T-helper 1 cell treated with Interleukin-12 subunit alpha and Interleukin-12 subunit beta and Interleukin-4 antibody, amounts not matched to agents 30 μg/mL and 1 μg/mL, for 36 hours (primary cell): ENCODE data around the gene CFAP206.

Experiments used
- H3K27ac Mint-ChIP-seq: one replicate; pipeline ENCODE4 v1.8.0; 2021; ENCODE audit warnings: mild to moderate bottlenecking, mixed read lengths
- H3K27me3 Mint-ChIP-seq: one replicate; pipeline ENCODE4 v1.8.0; 2021; ENCODE audit warnings: low read depth, mixed read lengths
- H3K36me3 Mint-ChIP-seq: one replicate; pipeline ENCODE4 v1.8.0; 2021; ENCODE audit warnings: low read depth, mixed read lengths
- H3K4me1 Mint-ChIP-seq: one replicate; pipeline ENCODE4 v1.8.0; 2021; ENCODE audit warnings: low read depth, mixed read lengths
- H3K4me3 Mint-ChIP-seq: one replicate; pipeline ENCODE4 v1.8.0; 2021; ENCODE audit warnings: mild to moderate bottlenecking, moderate library complexity, mixed read lengths
- H3K9me3 Mint-ChIP-seq: one replicate; pipeline ENCODE4 v1.8.0; 2021; ENCODE audit warnings: mixed read lengths

Gene CFAP206, protein sequence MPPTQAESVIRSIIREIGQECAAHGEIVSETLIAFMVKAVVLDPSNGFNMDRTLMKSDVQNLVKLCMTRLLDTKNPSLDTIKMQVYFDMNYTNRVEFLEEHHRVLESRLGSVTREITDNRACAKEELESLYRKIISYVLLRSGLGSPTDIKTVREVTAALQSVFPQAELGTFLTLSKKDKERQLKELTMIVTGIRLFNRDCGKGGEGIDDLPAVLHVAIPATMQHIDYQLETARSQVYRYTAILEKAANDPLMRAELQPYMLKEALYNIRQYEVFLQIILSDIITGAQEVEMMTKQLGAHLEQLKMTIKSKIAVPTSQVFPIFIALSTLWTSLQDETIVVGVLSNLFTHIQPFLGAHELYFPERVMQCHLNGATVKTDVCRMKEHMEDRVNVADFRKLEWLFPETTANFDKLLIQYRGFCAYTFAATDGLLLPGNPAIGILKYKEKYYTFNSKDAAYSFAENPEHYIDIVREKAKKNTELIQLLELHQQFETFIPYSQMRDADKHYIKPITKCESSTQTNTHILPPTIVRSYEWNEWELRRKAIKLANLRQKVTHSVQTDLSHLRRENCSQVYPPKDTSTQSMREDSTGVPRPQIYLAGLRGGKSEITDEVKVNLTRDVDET

DNA sequence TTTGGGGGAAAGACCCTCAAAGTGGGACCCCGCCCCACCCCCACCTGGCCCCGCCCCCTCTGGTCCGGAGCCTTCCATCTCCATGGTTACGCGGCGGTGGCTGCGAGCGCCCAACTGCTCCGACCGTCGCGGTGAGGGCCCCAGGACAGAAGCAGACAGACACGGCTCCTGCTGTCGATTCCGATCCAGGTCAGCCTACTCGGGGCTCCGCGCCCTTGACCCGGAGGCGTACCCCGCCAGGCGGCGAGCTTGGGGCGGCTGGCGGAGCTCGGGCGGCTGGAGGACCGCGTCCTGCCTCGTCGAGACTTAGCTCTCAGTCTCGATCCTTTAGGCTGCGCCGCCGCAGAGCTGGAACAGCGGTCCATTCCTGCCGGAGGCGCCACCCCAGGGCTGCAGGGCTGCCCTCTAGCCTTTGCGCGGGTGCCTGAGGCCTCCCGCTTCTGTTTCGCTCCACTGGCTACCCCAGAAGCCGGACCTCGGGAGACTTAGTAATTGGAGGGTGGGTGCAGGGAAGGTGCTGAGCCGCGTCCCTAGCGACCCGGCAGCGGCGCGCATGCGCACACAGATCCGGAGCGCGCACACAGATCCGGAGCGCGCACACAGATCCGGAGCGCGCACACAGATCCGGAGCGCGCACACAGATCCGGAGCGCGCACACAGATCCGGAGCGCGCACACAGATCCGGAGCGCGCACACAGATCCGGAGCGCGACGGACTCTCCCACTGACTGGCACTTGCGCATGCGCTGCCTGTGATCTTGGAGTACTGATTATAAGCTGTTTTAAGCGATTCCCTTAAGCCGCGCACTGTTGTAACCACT lies at the start of gene CFAP206:
TSS of gene CFAP206 (plus strand) at position 72 of the 820 bp plus-strand sequence. CDS start 1,868 bp downstream, outside the sequence.
- no peaks in the 10 kb centered on the region for H3K36me3 Mint-ChIP-seq
- H3K27ac Mint-ChIP-seq = peak within 1 kb of the TSS; percentile 55
- no peaks in the 10 kb centered on the region for H3K9me3 Mint-ChIP-seq
- H3K4me3 Mint-ChIP-seq = peak within 1 kb of the TSS; percentile 87
- peaks cover 43% of the 10 kb centered on the region for H3K27me3 Mint-ChIP-seq
- H3K4me1 Mint-ChIP-seq = peaks cover 7% of the 10 kb centered on the region

GRCh38 chr6:87364602-87365252 lies 43.0 kb upstream of the CFAP206 start:
- Mint-ChIP-seq H3K27me3 (no peaks in the 10 kb centered on the region), H3K9me3 (peaks cover 15% of the 10 kb centered on the region), H3K4me3 (no peak overlapping the region), H3K27ac (no peak overlapping the region), H3K4me1 (no peaks in the 10 kb centered on the region), H3K36me3 (peaks cover 4% of the 10 kb centered on the region)

GRCh38 chr6:87366072-87366827 lies 41.5 kb upstream of the CFAP206 start:
- no peak overlapping the region for H3K4me3 Mint-ChIP-seq
- H3K4me1 Mint-ChIP-seq = no peaks in the 10 kb centered on the region
- peaks cover 17% of the 10 kb centered on the region for H3K9me3 Mint-ChIP-seq
- H3K27ac Mint-ChIP-seq = no peak overlapping the region
- H3K27me3 Mint-ChIP-seq = no peaks in the 10 kb centered on the region
- H3K36me3 Mint-ChIP-seq = peaks cover 4% of the 10 kb centered on the region

DNA sequence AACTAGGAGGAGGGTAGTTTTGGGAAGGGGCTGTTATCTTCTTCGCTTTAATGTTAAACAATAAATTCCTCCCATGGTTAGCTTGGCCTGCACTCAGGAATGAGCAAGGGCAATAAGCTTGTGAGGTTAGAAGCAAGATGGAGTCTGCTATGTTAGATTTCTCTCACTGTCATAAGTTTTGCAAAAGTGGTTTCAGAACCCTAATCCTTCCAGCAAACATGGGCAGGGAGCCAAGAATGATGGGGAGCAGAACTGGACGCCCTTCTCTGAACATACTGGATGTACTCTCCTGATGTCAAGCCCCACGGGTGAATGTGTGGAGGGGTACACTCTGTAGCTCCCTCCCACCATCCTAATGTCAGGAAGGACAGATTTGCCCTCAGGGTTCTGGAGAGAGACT lies 40.9 kb upstream of the CFAP206 start:
- peaks cover 17% of the 10 kb centered on the region for H3K9me3 Mint-ChIP-seq
- peaks cover 4% of the 10 kb centered on the region for H3K36me3 Mint-ChIP-seq
- no peak overlapping the region for H3K27ac Mint-ChIP-seq
- no peak overlapping the region for H3K4me3 Mint-ChIP-seq
- no peaks in the 10 kb centered on the region for H3K4me1 Mint-ChIP-seq
- H3K27me3 Mint-ChIP-seq = no peaks in the 10 kb centered on the region

- no peaks in the 10 kb centered on the region for H3K4me1 Mint-ChIP-seq
- peaks cover 3% of the 10 kb centered on the region for H3K9me3 Mint-ChIP-seq
- no peaks in the 10 kb centered on the region for H3K27me3 Mint-ChIP-seq
- no peak overlapping the region for H3K4me3 Mint-ChIP-seq
- no peak overlapping the region for H3K27ac Mint-ChIP-seq
- no peaks in the 10 kb centered on the region for H3K36me3 Mint-ChIP-seq
Measured at GRCh38 chr6:87373377-87373776, 34.4 kb upstream of the CFAP206 start.

DNA sequence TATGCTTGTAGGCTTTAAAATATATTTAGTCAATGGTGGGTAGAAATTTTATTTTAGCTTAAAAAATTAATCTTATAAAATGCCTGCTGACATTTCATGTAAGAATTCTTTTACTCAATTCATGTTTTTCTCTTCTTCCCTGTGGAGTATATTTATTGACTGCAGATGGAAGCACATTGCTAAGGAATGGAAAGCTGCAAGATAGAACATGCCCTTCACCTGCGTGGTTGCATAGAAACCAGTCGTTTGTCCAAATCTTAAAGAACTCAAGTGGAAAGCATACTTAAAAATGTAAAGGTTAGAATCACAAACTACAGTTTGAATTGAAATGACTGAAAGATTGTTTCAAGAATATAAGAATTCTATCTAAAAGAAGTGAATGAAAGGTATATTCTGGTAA lies 32.5 kb upstream of the CFAP206 start:
- Mint-ChIP-seq H3K9me3 (no peaks in the 10 kb centered on the region), H3K27me3 (no peaks in the 10 kb centered on the region), H3K36me3 (no peaks in the 10 kb centered on the region), H3K4me1 (peaks cover 4% of the 10 kb centered on the region), H3K27ac (no peak overlapping the region), H3K4me3 (no peak overlapping the region)

DNA sequence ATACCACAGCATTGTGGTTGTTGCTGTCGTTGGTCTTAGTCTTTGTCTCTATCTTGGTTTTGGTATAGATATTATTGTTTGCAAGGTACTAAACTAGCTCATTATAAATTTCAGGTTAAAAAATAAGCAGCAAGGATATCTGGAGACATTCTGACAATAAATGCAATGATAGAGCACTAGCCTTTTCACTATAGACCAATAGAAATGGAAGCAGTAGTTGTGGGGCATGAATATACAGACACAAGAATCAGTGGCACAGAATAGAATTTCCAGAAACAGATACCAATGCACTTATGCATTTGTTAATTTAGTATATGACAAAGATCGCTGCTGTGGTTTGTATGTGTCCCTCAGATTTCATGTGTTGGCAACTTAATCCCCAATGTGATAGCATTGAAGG lies 31.1 kb upstream of the CFAP206 start:
- no peak overlapping the region for H3K4me3 Mint-ChIP-seq

GRCh38 chr6:87378947-87379346 lies 28.8 kb upstream of the CFAP206 start:
- Mint-ChIP-seq H3K4me1 (peaks cover 4% of the 10 kb centered on the region), H3K36me3 (no peaks in the 10 kb centered on the region), H3K4me3 (no peak overlapping the region), H3K9me3 (no peaks in the 10 kb centered on the region), H3K27me3 (no peaks in the 10 kb centered on the region), H3K27ac (peak overlapping the region; percentile 17)

More for the DNA sequence above, 31.1 kb upstream of the CFAP206 start:
- H3K27me3 Mint-ChIP-seq = no peaks in the 10 kb centered on the region
- no peak overlapping the region for H3K27ac Mint-ChIP-seq
- no peaks in the 10 kb centered on the region for H3K36me3 Mint-ChIP-seq
- no peaks in the 10 kb centered on the region for H3K9me3 Mint-ChIP-seq
- H3K4me1 Mint-ChIP-seq = peaks cover 4% of the 10 kb centered on the region

GRCh38 chr6:87382861-87383260 lies 24.9 kb upstream of the CFAP206 start:
- H3K9me3 Mint-ChIP-seq = no peaks in the 10 kb centered on the region
- no peak overlapping the region for H3K27ac Mint-ChIP-seq
- no peaks in the 10 kb centered on the region for H3K27me3 Mint-ChIP-seq
- H3K36me3 Mint-ChIP-seq = no peaks in the 10 kb centered on the region
- H3K4me1 Mint-ChIP-seq = peaks cover 4% of the 10 kb centered on the region
- H3K4me3 Mint-ChIP-seq = no peak overlapping the region

GRCh38 chr6:87384038-87384437 lies 23.7 kb upstream of the CFAP206 start:
- Mint-ChIP-seq H3K4me1 (peaks cover 2% of the 10 kb centered on the region), H3K27ac (no peak overlapping the region), H3K27me3 (no peaks in the 10 kb centered on the region), H3K36me3 (no peaks in the 10 kb centered on the region), H3K9me3 (no peaks in the 10 kb centered on the region), H3K4me3 (no peak overlapping the region)

DNA sequence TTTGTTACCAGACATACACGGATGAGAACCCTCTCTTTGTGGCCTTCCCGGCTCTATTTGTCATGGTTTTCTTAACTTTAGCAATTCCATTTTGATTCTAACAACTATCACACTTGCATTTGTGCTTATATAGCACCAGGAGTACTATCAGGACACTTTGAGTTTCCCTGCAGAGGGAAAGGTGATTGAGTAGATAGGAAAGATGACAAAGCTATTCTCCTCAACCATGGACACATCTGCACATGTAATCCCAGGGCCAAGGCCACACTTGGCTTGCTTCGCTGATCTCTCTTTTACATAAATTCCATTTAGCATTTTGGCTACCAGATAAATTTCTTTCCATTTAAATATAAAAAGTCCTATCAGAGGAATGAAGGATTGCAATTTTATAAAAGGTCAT lies 23.3 kb upstream of the CFAP206 start:
- no peak overlapping the region for H3K4me3 Mint-ChIP-seq
- no peak overlapping the region for H3K27ac Mint-ChIP-seq
- H3K27me3 Mint-ChIP-seq = no peaks in the 10 kb centered on the region
- no peaks in the 10 kb centered on the region for H3K36me3 Mint-ChIP-seq
- H3K9me3 Mint-ChIP-seq = no peaks in the 10 kb centered on the region
- H3K4me1 Mint-ChIP-seq = no peaks in the 10 kb centered on the region

DNA sequence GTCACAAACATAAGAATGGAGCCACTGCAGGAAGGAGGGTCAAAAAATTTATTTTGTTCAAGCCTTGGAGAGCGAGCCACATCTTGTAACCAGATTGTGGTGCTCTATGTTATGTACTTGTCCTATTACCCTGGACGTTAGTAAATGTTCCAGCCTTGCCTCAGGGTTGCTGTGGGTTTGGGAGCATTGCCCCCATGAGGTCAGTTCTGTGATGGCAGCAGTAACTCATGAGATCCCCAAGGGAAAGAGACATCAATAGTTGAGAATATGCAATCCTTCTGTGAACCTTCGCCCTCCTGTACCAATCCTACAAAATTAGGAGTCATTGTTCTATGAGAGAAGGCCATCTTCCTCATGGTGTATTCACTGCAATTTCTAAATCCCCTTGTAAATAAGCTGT lies 16.4 kb upstream of the CFAP206 start:
- no peaks in the 10 kb centered on the region for H3K4me1 Mint-ChIP-seq
- H3K27me3 Mint-ChIP-seq = no peaks in the 10 kb centered on the region
- no peaks in the 10 kb centered on the region for H3K36me3 Mint-ChIP-seq
- H3K9me3 Mint-ChIP-seq = no peaks in the 10 kb centered on the region
- no peak overlapping the region for H3K27ac Mint-ChIP-seq
- H3K4me3 Mint-ChIP-seq = no peak overlapping the region

DNA sequence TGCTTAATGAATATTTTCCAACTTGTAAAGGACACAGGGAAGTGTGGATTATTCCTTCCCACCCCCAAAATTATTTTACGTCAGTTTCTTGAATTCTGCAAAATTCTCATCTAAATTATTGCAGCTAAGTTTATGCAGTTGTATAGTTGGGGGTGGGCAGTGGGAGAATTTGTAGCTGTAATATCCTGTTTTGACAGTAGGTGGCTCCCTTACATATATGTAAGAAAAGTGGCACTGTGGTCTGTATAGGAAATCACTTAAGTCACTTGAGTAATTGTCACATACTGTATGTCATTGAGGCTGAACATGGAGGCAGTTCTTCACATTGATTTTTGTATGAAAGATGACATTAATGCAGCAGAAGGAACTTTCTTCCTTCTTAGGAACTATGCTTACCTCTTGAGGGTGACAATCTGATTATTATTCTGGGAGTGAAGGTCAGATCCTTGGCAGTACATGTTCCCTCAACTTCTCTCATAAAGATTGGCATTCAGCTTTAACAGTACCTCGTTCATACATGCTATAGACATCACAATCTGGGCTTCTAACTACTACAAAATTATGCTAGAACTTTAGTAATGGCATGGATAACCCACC lies 14.6 kb upstream of the CFAP206 start:
- Mint-ChIP-seq H3K4me1 (no peaks in the 10 kb centered on the region), H3K9me3 (no peaks in the 10 kb centered on the region), H3K27me3 (no peaks in the 10 kb centered on the region), H3K36me3 (no peaks in the 10 kb centered on the region), H3K27ac (no peak overlapping the region), H3K4me3 (no peak overlapping the region)
